ENCODE results near the gene SPTB.
A peak's percentile ranks its signal among the peaks of the same experiment; 100 is the strongest.

SPTB gene

GRCh38 chr14:64722842-64723447, 156.8 kb downstream of the SPTB start:
- TF ChIP-seq CEBPB (IDR thresholded peaks at IDR 0.05) (no peak), CREB1 (IDR thresholded peaks at IDR 0.05; ENCODE audit: low read depth) (no peak), EGR1 (IDR thresholded peaks at IDR 0.05) (no peak), TCF12 (IDR thresholded peaks at IDR 0.05; ENCODE audit: low read depth) (no peak), RAD21 (IDR thresholded peaks at IDR 0.05; ENCODE audit: low read depth) (no peak), TEAD4 (IDR thresholded peaks at IDR 0.05) (no peak), ZBTB7A (IDR thresholded peaks at IDR 0.05; ENCODE audit: low read depth) (no peak), FOXM1 (IDR thresholded peaks at IDR 0.05; ENCODE audit: borderline replicate concordance, low read depth) (no peak), TAF1 (IDR thresholded peaks at IDR 0.05; ENCODE audit: low read depth) (no peak), YY1 (IDR thresholded peaks at IDR 0.05; ENCODE audit: low read depth) (no peak)
- TF ChIP-seq, protein P1, sequence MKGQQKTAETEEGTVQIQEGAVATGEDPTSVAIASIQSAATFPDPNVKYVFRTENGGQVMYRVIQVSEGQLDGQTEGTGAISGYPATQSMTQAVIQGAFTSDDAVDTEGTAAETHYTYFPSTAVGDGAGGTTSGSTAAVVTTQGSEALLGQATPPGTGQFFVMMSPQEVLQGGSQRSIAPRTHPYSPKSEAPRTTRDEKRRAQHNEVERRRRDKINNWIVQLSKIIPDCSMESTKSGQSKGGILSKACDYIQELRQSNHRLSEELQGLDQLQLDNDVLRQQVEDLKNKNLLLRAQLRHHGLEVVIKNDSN (IDR thresholded peaks at IDR 0.05), result no peak
- TF ChIP-seq, protein P2, sequence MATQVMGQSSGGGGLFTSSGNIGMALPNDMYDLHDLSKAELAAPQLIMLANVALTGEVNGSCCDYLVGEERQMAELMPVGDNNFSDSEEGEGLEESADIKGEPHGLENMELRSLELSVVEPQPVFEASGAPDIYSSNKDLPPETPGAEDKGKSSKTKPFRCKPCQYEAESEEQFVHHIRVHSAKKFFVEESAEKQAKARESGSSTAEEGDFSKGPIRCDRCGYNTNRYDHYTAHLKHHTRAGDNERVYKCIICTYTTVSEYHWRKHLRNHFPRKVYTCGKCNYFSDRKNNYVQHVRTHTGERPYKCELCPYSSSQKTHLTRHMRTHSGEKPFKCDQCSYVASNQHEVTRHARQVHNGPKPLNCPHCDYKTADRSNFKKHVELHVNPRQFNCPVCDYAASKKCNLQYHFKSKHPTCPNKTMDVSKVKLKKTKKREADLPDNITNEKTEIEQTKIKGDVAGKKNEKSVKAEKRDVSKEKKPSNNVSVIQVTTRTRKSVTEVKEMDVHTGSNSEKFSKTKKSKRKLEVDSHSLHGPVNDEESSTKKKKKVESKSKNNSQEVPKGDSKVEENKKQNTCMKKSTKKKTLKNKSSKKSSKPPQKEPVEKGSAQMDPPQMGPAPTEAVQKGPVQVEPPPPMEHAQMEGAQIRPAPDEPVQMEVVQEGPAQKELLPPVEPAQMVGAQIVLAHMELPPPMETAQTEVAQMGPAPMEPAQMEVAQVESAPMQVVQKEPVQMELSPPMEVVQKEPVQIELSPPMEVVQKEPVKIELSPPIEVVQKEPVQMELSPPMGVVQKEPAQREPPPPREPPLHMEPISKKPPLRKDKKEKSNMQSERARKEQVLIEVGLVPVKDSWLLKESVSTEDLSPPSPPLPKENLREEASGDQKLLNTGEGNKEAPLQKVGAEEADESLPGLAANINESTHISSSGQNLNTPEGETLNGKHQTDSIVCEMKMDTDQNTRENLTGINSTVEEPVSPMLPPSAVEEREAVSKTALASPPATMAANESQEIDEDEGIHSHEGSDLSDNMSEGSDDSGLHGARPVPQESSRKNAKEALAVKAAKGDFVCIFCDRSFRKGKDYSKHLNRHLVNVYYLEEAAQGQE (IDR thresholded peaks at IDR 0.05; ENCODE audit: low read depth), result no peak
- TF ChIP-seq, protein P3, sequence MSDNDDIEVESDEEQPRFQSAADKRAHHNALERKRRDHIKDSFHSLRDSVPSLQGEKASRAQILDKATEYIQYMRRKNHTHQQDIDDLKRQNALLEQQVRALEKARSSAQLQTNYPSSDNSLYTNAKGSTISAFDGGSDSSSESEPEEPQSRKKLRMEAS (IDR thresholded peaks at IDR 0.05), result no peak

- TF ChIP-seq YY1 (IDR thresholded peaks at IDR 0.05; ENCODE audit: low read depth), result no peak
- TF ChIP-seq, protein P3 (IDR thresholded peaks at IDR 0.05), result no peak
- TF ChIP-seq CREB1 (IDR thresholded peaks at IDR 0.05; ENCODE audit: low read depth), result no peak
- no peak for TF ChIP-seq ZBTB7A (IDR thresholded peaks at IDR 0.05; ENCODE audit: low read depth)
- TF ChIP-seq TCF12 (IDR thresholded peaks at IDR 0.05; ENCODE audit: low read depth), result no peak
- TF ChIP-seq NFIC (IDR thresholded peaks at IDR 0.05), result no peak
- TF ChIP-seq EGR1 (IDR thresholded peaks at IDR 0.05), result no peak
- TF ChIP-seq TEAD4 (IDR thresholded peaks at IDR 0.05), result no peak
- TF ChIP-seq TAF1 (IDR thresholded peaks at IDR 0.05; ENCODE audit: low read depth), result no peak
- TF ChIP-seq, protein P2 (IDR thresholded peaks at IDR 0.05; ENCODE audit: low read depth), result no peak
- TF ChIP-seq CEBPB (IDR thresholded peaks at IDR 0.05), result no peak
- no peak for TF ChIP-seq EP300 (IDR thresholded peaks at IDR 0.05; ENCODE audit: borderline replicate concordance)
- no peak for TF ChIP-seq RAD21 (IDR thresholded peaks at IDR 0.05; ENCODE audit: low read depth)
- TF ChIP-seq, protein P1 (IDR thresholded peaks at IDR 0.05), result no peak
- TF ChIP-seq FOXM1 (IDR thresholded peaks at IDR 0.05; ENCODE audit: borderline replicate concordance, low read depth), result no peak
These were observed 157.8 kb downstream of the SPTB start for GRCh38 chr14:64721899-64722298.

- TF ChIP-seq, protein P1 (IDR thresholded peaks at IDR 0.05), result peak; percentile 60
- no peak for TF ChIP-seq ZBTB7A (IDR thresholded peaks at IDR 0.05; ENCODE audit: low read depth)
- TF ChIP-seq RAD21 (IDR thresholded peaks at IDR 0.05; ENCODE audit: low read depth), result peak; percentile 2; the same call in 1 of the 2 replicates
- TF ChIP-seq NFIC (IDR thresholded peaks at IDR 0.05), result peak; percentile 63
- TF ChIP-seq TEAD4 (IDR thresholded peaks at IDR 0.05), result peak; percentile 54
- TF ChIP-seq, protein P3 (IDR thresholded peaks at IDR 0.05), result peak; percentile 75
- TF ChIP-seq, protein P2 (IDR thresholded peaks at IDR 0.05; ENCODE audit: low read depth), result no peak
- no peak for TF ChIP-seq YY1 (IDR thresholded peaks at IDR 0.05; ENCODE audit: low read depth)
- no peak for TF ChIP-seq EGR1 (IDR thresholded peaks at IDR 0.05)
- TF ChIP-seq CEBPB (IDR thresholded peaks at IDR 0.05), result no peak
- TF ChIP-seq EP300 (IDR thresholded peaks at IDR 0.05; ENCODE audit: borderline replicate concordance), result peak; percentile 49
- no peak for TF ChIP-seq TAF1 (IDR thresholded peaks at IDR 0.05; ENCODE audit: low read depth)
- TF ChIP-seq FOXM1 (IDR thresholded peaks at IDR 0.05; ENCODE audit: borderline replicate concordance, low read depth), result no peak
- TF ChIP-seq TCF12 (IDR thresholded peaks at IDR 0.05; ENCODE audit: low read depth), result peak; percentile 77
- TF ChIP-seq CREB1 (IDR thresholded peaks at IDR 0.05; ENCODE audit: low read depth), result no peak
These were observed 158.3 kb downstream of the SPTB start for GRCh38 chr14:64721391-64721791.

Data from Ishikawa (cell line).